Liver (tissue), 9 donors: ENCODE data around the gene CPT1A. TPM values are rescaled to one million over a fixed set of nuclear protein-coding genes. Genes with fewer than 3 reads are reported as not detected.

Experiments
- DNase-seq: peaks from one replicate; pipeline ENCODE4 v3.0.0-alpha.2; 2017; ENCODE audit warnings: low spot score
- H3K27ac ChIP-seq, 2 donors: one replicate each; pipeline ENCODE4 v1.7.0; 2013; ENCODE audit warnings: inconsistent platforms in 2 of 2, low read length in 2 of 2, control low read depth in 1 of 2, low read depth in 1 of 2, mild to moderate bottlenecking in 1 of 2
- H3K27me3 ChIP-seq, 4 donors: one replicate each; pipeline versions ENCODE4 v1.6.1 to v1.7.0; 2013; ENCODE audit warnings: low read length in 3 of 4, inconsistent platforms in 1 of 4, mild to moderate bottlenecking in 1 of 4, moderate library complexity in 1 of 4; ENCODE audit not compliant: control insufficient read depth in 4 of 4, insufficient read depth in 4 of 4
- H3K36me3 ChIP-seq, 4 donors: one replicate each; pipeline versions ENCODE4 v1.6.1 to v1.7.0; 2013; ENCODE audit warnings: low read length in 3 of 4, mild to moderate bottlenecking in 3 of 4, low read depth in 1 of 4, moderate library complexity in 1 of 4; ENCODE audit not compliant: control insufficient read depth in 4 of 4, insufficient read depth in 3 of 4
- H3K4me1 ChIP-seq, 4 donors: one replicate each; pipeline versions ENCODE4 v1.6.1 to v1.7.0; 2013; ENCODE audit warnings: low read length in 3 of 4, mild to moderate bottlenecking in 3 of 4, moderate library complexity in 1 of 4; ENCODE audit not compliant: control insufficient read depth in 4 of 4, insufficient read depth in 4 of 4
- H3K4me3 ChIP-seq, 3 donors: one replicate each; pipeline versions ENCODE4 v1.6.1 to v1.7.0; 2013; ENCODE audit warnings: low read length in 3 of 3, control low read depth in 1 of 3, low read depth in 1 of 3, mild to moderate bottlenecking in 1 of 3
- H3K9ac ChIP-seq, 2 donors: one replicate each; pipeline ENCODE4 v1.7.0; 2013; ENCODE audit warnings: low read length in 2 of 2, mild to moderate bottlenecking in 2 of 2, moderate library complexity in 2 of 2, control low read depth in 1 of 2, low read depth in 1 of 2
- H3K9me3 ChIP-seq, 4 donors: one replicate each; pipeline versions ENCODE4 v1.6.1 to v1.7.0; 2013; ENCODE audit warnings: low read length in 3 of 4; ENCODE audit not compliant: control insufficient read depth in 4 of 4
- EGR1 ChIP-seq, 2 donors: IDR thresholded peaks; 2 replicates each; pipeline ENCODE4 v1.6.1; 2016 to 2018; ENCODE audit warnings: antibody characterized with exemption in 2 of 2, low read depth in 2 of 2
- FOXA1 ChIP-seq: IDR thresholded peaks from 2 replicates; pipeline ENCODE4 v1.6.1; 2016; ENCODE audit warnings: antibody characterized with exemption
- FOXA2 ChIP-seq: IDR thresholded peaks from 2 replicates; pipeline ENCODE4 v1.6.1; 2016; ENCODE audit warnings: antibody characterized with exemption
- GABPA ChIP-seq, 2 donors: IDR thresholded peaks in 1 of 2; conservative IDR thresholded peaks in 1 of 2; 2 replicates each; pipeline ENCODE4 v1.6.1; 2016; ENCODE audit warnings: antibody characterized with exemption in 2 of 2, mild to moderate bottlenecking in 1 of 2, moderate library complexity in 1 of 2
- HNF4A ChIP-seq, 2 donors: conservative IDR thresholded peaks; 2 replicates each; pipeline ENCODE4 v1.6.1; 2016; ENCODE audit warnings: antibody characterized with exemption in 2 of 2, mild to moderate bottlenecking in 2 of 2
- HNF4G ChIP-seq: IDR thresholded peaks from 2 replicates; pipeline ENCODE4 v1.6.1; 2016; ENCODE audit warnings: antibody characterized with exemption
- JUND ChIP-seq, 2 donors: IDR thresholded peaks; 2 replicates each; pipeline ENCODE4 v1.6.1; 2016; ENCODE audit warnings: antibody characterized with exemption in 2 of 2
- NR2F2 ChIP-seq: IDR thresholded peaks from 2 replicates; pipeline ENCODE4 v1.6.1; 2016; ENCODE audit warnings: antibody characterized with exemption
- RAD21 ChIP-seq, 2 donors: IDR thresholded peaks; 2 replicates each; pipeline ENCODE4 v1.6.1; 2016; ENCODE audit warnings: antibody characterized with exemption in 2 of 2, mild to moderate bottlenecking in 2 of 2
- RXRA ChIP-seq, 2 donors: IDR thresholded peaks; 2 replicates each; pipeline ENCODE4 v1.6.1; 2017 to 2018; ENCODE audit warnings: antibody characterized with exemption in 2 of 2, mild to moderate bottlenecking in 1 of 2
- SP1 ChIP-seq: IDR thresholded peaks from 2 replicates; pipeline ENCODE4 v1.6.1; 2018; ENCODE audit warnings: antibody characterized with exemption, mild to moderate bottlenecking
- TAF1 ChIP-seq: conservative IDR thresholded peaks from 2 replicates; pipeline ENCODE4 v1.6.1; 2016; ENCODE audit warnings: antibody characterized with exemption, mild to moderate bottlenecking
- YY1 ChIP-seq: IDR thresholded peaks from 2 replicates; pipeline ENCODE4 v1.6.1; 2016; ENCODE audit warnings: antibody characterized with exemption, mild to moderate bottlenecking
- WGBS: extraction: QIAGEN DNeasy Blood & Tissue Kit; methylation state at CpG from one replicate; pipeline ENCODE4 v1.1.7; 2013; 5-methylcytosine and 5-hydroxymethylcytosine counted together
- polyA plus RNA-seq, 2 donors: library from polyadenylated mRNA; stranded (reverse) in 1 of 2; unstranded in 1 of 2; fragments of 200-250 nt in 1 of 2; fragments of >200 nt in 1 of 2; fragmentation: Nextera tagmentation in 1 of 2; extraction: Ambion mirVana in 1 of 2; gene quantifications; one replicate each; pipeline versions ENCODE4 v1.2.1 to v1.2.3, GENCODE V29; 2013 to 2015
- total RNA-seq, 2 donors: library from RNA; depleted of rRNA; stranded (reverse); fragments of >200 nt; gene quantifications; one replicate each; pipeline ENCODE4 v1.2.3, GENCODE V29; 2014
- TF ChIP-seq, protein P1 (sequence below): IDR thresholded peaks from 2 replicates; pipeline ENCODE4 v1.6.1; 2016; ENCODE audit warnings: antibody characterized with exemption
- TF ChIP-seq, protein P2 (sequence below): IDR thresholded peaks from 2 replicates; pipeline ENCODE4 v1.6.1; 2016; ENCODE audit warnings: antibody characterized with exemption, mild to moderate bottlenecking
- TF ChIP-seq, protein P3 (sequence below): IDR thresholded peaks from 2 replicates; pipeline ENCODE4 v1.6.1; 2016; ENCODE audit warnings: antibody characterized with exemption
- TF ChIP-seq, protein P4 (sequence below): IDR thresholded peaks from 2 replicates; pipeline ENCODE4 v1.6.1; 2016; ENCODE audit warnings: antibody characterized with exemption
- TF ChIP-seq, protein P5 (sequence below): fragments of 150-350 bp; IDR thresholded peaks from 2 replicates; pipeline ENCODE4 v1.5.1; 2017; ENCODE audit warnings: improper control_type of control experiment, low read depth, low read length; ENCODE audit not compliant: missing input control
- donor health status: healthy.
- donor health status: healthy.
- donor health status: healthy.
- donor health status: healthy.
- donor health status: healthy.

CPT1A gene
- total and polyA plus RNA-seq, 4 donors = 17.2 to 232 (median 61.0) TPM

DNA sequence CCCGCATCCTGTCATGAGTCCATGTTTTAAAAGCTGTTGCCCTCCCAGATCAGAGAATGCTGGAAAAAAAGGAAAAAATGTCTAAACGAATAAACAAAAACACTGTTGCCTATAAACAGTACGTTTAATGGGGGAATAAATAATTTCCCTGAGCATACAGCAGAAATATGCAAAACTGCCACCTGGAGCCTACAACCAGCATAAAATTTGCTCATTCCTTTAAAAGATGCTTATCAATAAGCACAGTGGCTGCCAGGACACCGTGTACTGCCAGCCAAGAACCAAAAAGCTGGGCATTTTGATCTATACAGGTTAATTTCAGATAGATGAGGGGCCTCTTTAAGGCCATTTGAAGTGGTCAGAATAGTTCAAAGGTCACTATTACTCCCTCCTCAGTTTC is 5.7 kb upstream of the CPT1A start (continued):
- TF ChIP-seq, protein P1, sequence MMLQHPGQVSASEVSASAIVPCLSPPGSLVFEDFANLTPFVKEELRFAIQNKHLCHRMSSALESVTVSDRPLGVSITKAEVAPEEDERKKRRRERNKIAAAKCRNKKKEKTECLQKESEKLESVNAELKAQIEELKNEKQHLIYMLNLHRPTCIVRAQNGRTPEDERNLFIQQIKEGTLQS = no peak
- TF ChIP-seq, protein P2, sequence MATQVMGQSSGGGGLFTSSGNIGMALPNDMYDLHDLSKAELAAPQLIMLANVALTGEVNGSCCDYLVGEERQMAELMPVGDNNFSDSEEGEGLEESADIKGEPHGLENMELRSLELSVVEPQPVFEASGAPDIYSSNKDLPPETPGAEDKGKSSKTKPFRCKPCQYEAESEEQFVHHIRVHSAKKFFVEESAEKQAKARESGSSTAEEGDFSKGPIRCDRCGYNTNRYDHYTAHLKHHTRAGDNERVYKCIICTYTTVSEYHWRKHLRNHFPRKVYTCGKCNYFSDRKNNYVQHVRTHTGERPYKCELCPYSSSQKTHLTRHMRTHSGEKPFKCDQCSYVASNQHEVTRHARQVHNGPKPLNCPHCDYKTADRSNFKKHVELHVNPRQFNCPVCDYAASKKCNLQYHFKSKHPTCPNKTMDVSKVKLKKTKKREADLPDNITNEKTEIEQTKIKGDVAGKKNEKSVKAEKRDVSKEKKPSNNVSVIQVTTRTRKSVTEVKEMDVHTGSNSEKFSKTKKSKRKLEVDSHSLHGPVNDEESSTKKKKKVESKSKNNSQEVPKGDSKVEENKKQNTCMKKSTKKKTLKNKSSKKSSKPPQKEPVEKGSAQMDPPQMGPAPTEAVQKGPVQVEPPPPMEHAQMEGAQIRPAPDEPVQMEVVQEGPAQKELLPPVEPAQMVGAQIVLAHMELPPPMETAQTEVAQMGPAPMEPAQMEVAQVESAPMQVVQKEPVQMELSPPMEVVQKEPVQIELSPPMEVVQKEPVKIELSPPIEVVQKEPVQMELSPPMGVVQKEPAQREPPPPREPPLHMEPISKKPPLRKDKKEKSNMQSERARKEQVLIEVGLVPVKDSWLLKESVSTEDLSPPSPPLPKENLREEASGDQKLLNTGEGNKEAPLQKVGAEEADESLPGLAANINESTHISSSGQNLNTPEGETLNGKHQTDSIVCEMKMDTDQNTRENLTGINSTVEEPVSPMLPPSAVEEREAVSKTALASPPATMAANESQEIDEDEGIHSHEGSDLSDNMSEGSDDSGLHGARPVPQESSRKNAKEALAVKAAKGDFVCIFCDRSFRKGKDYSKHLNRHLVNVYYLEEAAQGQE = no peak
- TF ChIP-seq FOXA2 = no peak
- no peak for TF ChIP-seq TAF1
- TF ChIP-seq GABPA (IDR thresholded peaks at IDR 0.05 in 1 of 2, conservative IDR thresholded peaks at IDR 0.05 in 1 of 2) = no peak

DNA sequence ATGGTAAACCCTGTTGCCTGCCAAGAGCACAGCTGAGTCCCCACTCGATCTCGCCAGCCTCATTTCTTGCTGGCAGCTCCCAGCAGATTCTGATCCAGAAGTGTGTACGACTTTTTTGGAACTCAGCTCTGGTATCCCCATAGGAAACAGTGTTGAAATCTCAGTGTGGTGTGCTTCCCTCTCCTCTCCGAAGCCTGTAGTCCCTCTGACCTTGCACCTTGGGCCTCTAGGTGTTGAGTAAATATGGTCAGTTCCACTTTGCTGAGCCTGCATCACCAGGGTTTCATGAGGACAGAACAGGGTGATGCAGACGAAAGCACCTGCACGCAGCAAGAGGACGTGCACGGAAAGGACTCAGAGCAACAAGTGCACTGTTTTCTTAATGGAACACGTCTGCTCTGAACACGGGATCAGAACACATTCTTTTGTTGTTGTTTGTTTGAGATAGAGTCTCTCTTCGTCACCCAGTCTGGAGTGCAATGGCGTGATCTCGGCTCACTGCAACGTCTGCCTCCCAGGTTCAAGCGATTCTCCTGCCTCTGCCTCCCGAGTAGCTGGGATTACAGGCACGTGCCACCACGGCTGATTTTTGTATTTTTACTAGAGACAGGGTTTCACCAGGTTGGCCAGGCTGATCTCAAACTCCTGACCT is 3.8 kb upstream of the CPT1A start:
- Histone ChIP-seq H3K27me3 (no peaks in the 10 kb centered on the region), H3K4me1 (peaks cover 16 to 57% (median 37%) of the 10 kb centered on the region in 4 donors), H3K27ac (peak overlapping the region; percentile 96 to 98), H3K36me3 (no peaks in the 10 kb centered on the region), H3K9me3 (no peaks in the 10 kb centered on the region), H3K4me3 (no peak overlapping the region), H3K9ac (peak overlapping the region in 1 of 2 donors; percentile 18)
- TF ChIP-seq JUND (IDR thresholded peaks at IDR 0.05) (peak; percentile 79 to 88), EGR1 (IDR thresholded peaks at IDR 0.05; ENCODE audit: low read depth in 2 of 2) (peak; percentile 77 to 92), YY1 (peak; percentile 76), RXRA (IDR thresholded peaks at IDR 0.05) (peak; percentile 99 to 100), HNF4A (conservative IDR thresholded peaks at IDR 0.05) (peak; percentile 96 to 97), FOXA1 (peak; percentile 100), RAD21 (IDR thresholded peaks at IDR 0.05) (peak; percentile 53 to 67), SP1 (peak; percentile 99), HNF4G (peak; percentile 82), TAF1 (no peak), NR2F2 (peak; percentile 82), GABPA (IDR thresholded peaks at IDR 0.05 in 1 of 2, conservative IDR thresholded peaks at IDR 0.05 in 1 of 2) (peak in 1 of 2 donors; percentile 53), FOXA2 (peak; percentile 99)
- TF ChIP-seq, protein P2 = peak; percentile 85
- TF ChIP-seq, protein P1 = peak; percentile 79
- TF ChIP-seq, protein P3, sequence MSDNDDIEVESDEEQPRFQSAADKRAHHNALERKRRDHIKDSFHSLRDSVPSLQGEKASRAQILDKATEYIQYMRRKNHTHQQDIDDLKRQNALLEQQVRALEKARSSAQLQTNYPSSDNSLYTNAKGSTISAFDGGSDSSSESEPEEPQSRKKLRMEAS = peak; percentile 97
- TF ChIP-seq, protein P4, sequence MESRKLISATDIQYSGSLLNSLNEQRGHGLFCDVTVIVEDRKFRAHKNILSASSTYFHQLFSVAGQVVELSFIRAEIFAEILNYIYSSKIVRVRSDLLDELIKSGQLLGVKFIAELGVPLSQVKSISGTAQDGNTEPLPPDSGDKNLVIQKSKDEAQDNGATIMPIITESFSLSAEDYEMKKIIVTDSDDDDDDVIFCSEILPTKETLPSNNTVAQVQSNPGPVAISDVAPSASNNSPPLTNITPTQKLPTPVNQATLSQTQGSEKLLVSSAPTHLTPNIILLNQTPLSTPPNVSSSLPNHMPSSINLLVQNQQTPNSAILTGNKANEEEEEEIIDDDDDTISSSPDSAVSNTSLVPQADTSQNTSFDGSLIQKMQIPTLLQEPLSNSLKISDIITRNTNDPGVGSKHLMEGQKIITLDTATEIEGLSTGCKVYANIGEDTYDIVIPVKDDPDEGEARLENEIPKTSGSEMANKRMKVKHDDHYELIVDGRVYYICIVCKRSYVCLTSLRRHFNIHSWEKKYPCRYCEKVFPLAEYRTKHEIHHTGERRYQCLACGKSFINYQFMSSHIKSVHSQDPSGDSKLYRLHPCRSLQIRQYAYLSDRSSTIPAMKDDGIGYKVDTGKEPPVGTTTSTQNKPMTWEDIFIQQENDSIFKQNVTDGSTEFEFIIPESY = peak; percentile 94
- TF ChIP-seq, protein P5, sequence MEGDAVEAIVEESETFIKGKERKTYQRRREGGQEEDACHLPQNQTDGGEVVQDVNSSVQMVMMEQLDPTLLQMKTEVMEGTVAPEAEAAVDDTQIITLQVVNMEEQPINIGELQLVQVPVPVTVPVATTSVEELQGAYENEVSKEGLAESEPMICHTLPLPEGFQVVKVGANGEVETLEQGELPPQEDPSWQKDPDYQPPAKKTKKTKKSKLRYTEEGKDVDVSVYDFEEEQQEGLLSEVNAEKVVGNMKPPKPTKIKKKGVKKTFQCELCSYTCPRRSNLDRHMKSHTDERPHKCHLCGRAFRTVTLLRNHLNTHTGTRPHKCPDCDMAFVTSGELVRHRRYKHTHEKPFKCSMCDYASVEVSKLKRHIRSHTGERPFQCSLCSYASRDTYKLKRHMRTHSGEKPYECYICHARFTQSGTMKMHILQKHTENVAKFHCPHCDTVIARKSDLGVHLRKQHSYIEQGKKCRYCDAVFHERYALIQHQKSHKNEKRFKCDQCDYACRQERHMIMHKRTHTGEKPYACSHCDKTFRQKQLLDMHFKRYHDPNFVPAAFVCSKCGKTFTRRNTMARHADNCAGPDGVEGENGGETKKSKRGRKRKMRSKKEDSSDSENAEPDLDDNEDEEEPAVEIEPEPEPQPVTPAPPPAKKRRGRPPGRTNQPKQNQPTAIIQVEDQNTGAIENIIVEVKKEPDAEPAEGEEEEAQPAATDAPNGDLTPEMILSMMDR = no peak
- DNase-seq = no peak
- 40% methylated on average over 18 of the region's 18 CpGs for WGBS
